CD4-positive, alpha-beta T cell treated with Interleukin-17A for 4 hours (primary cell): ENCODE results near the gene CHFR.
"Not testable (repeated sequence)": the region's sequence is repeated elsewhere in the genome, so short reads cannot be mapped to it uniquely, and the experiment has no call there.

Source experiments
- DNase-seq: peaks from one replicate; pipeline ENCODE4 v3.0.0-alpha.2; 2020; ENCODE audit warnings: mixed read lengths

Gene CHFR

GRCh38 chr12:132807295-132808092 lies 79.9 kb downstream of the CHFR start:
- no peak for DNase-seq

GRCh38 chr12:132806857-132807256 lies 80.5 kb downstream of the CHFR start:
- DNase-seq, result peak; percentile 39

- DNase-seq, result no peak
These were observed 83.0 kb downstream of the CHFR start for GRCh38 chr12:132804426-132804861.

- no peak for DNase-seq
These were observed 83.5 kb downstream of the CHFR start for GRCh38 chr12:132803888-132804287.

GRCh38 chr12:132803125-132803524 lies 84.3 kb downstream of the CHFR start:
- DNase-seq, result no peak

GRCh38 chr12:132801741-132802140 lies 85.7 kb downstream of the CHFR start:
- DNase-seq, result no peak

GRCh38 chr12:132798836-132799235 lies 88.6 kb downstream of the CHFR start:
- DNase-seq, result no peak

GRCh38 chr12:132797820-132798570 lies 89.4 kb downstream of the CHFR start:
- no peak for DNase-seq

- no peak for DNase-seq
These were observed 91.6 kb downstream of the CHFR start for GRCh38 chr12:132795847-132796246.

GRCh38 chr12:132791940-132792339 lies 95.5 kb downstream of the CHFR start:
- DNase-seq, result not testable (repeated sequence)

GRCh38 chr12:132789099-132789471 lies 98.3 kb downstream of the CHFR start:
- DNase-seq, result no peak

GRCh38 chr12:132788375-132789098 lies 98.9 kb downstream of the CHFR start:
- DNase-seq, result no peak

GRCh38 chr12:132787877-132788276 lies 99.5 kb downstream of the CHFR start:
- no peak for DNase-seq

GRCh38 chr12:132786192-132786591 lies 101.2 kb downstream of the CHFR start:
- no peak for DNase-seq

GRCh38 chr12:132784580-132784979 lies 102.8 kb downstream of the CHFR start:
- DNase-seq, result no peak

- no peak for DNase-seq
These were observed 103.4 kb downstream of the CHFR start for GRCh38 chr12:132783917-132784531.
